CD14-positive monocyte (primary cell): Measurements from ENCODE around the gene ITPK1. TPM values are rescaled to one million over a fixed set of nuclear protein-coding genes. Genes with fewer than 3 reads are reported as not detected.

Experiments used
- DNase-seq, 3 donors: peaks; one replicate each; pipeline ENCODE4 v3.0.0-alpha.2; 2011 to 2022
- H2AFZ ChIP-seq: 2 replicates; pipeline ENCODE4 v1.6.0; 2012; ENCODE audit warnings: mild to moderate bottlenecking, low read depth, low read length, inconsistent platforms; ENCODE audit not compliant: insufficient read depth, poor library complexity, severe bottlenecking
- H3K27ac ChIP-seq, 2 donors: 1 replicate in 1 of 2; 2 replicates in 1 of 2; pipeline ENCODE4 v1.5.1; 2012 to 2013; ENCODE audit warnings: low read length in 2 of 2, control low read depth in 1 of 2, inconsistent platforms in 1 of 2, low read depth in 1 of 2, mild to moderate bottlenecking in 1 of 2
- H3K27me3 ChIP-seq, 2 donors: one replicate each; pipeline versions ENCODE4 v1.6.0 to v1.6.1; 2011 to 2013; ENCODE audit warnings: low read length in 2 of 2; ENCODE audit not compliant: control insufficient read depth in 2 of 2, insufficient read depth in 2 of 2
- H3K36me3 ChIP-seq, 2 donors: replicated peaks in 1 of 2; 1 replicate in 1 of 2; 2 replicates in 1 of 2; pipeline versions ENCODE4 v1.5.1 to v1.6.1; 2012 to 2013; ENCODE audit warnings: low read length in 2 of 2, control low read depth in 1 of 2, inconsistent platforms in 1 of 2, mild to moderate bottlenecking in 1 of 2; ENCODE audit not compliant: insufficient read depth in 2 of 2, control insufficient read depth in 1 of 2
- H3K4me1 ChIP-seq, 2 donors: 1 replicate in 1 of 2; 2 replicates in 1 of 2; pipeline versions ENCODE4 v1.5.1 to v1.6.1; 2012 to 2013; ENCODE audit warnings: low read length in 2 of 2, control low read depth in 1 of 2, inconsistent platforms in 1 of 2, mild to moderate bottlenecking in 1 of 2, moderate library complexity in 1 of 2; ENCODE audit not compliant: insufficient read depth in 2 of 2, control insufficient read depth in 1 of 2
- H3K4me2 ChIP-seq: replicated peaks from 2 replicates; pipeline ENCODE3; 2012; ENCODE audit warnings: low read length, moderate library complexity, mild to moderate bottlenecking; ENCODE audit not compliant: poor library complexity, severe bottlenecking; ENCODE audit errors: extremely low read depth
- H3K4me3 ChIP-seq, 3 experiments: fragments of 200-600 bp in 1 of 3; sonication (generic) in 1 of 3; replicated peaks in 1 of 3; 1 replicate in 2 of 3; 2 replicates in 1 of 3; pipeline ENCODE4 v1.5.1; 2011 to 2013; ENCODE audit warnings: low read length in 3 of 3, mild to moderate bottlenecking in 3 of 3, control low read depth in 2 of 3, low read depth in 2 of 3, inconsistent platforms in 1 of 3, moderate library complexity in 1 of 3
- H3K79me2 ChIP-seq: 2 replicates; pipeline ENCODE4 v1.6.0; 2012; ENCODE audit warnings: mild to moderate bottlenecking, control low read depth, inconsistent platforms, low read length, moderate library complexity; ENCODE audit not compliant: insufficient read depth
- H3K9ac ChIP-seq: 2 replicates; pipeline ENCODE4 v1.6.0; 2017; ENCODE audit warnings: low read length, mild to moderate bottlenecking; ENCODE audit not compliant: insufficient read depth, poor library complexity, severe bottlenecking
- H3K9me3 ChIP-seq, 2 donors: replicated peaks in 1 of 2; 1 replicate in 1 of 2; 2 replicates in 1 of 2; pipeline versions ENCODE4 v1.5.1 to v1.6.1; 2012 to 2013; ENCODE audit warnings: low read length in 2 of 2, control low read depth in 1 of 2; ENCODE audit not compliant: control insufficient read depth in 1 of 2, insufficient read depth in 1 of 2
- H4K20me1 ChIP-seq: 2 replicates; pipeline ENCODE4 v1.6.0; 2012; ENCODE audit warnings: mild to moderate bottlenecking, low read length, control low read depth, moderate library complexity; ENCODE audit not compliant: insufficient read depth
- H3K27ac Mint-ChIP-seq, 7 donors: one replicate each; pipeline ENCODE4 v1.8.0; 2020; ENCODE audit warnings: mild to moderate bottlenecking in 7 of 7, mixed read lengths in 7 of 7, moderate library complexity in 6 of 7, inconsistent platforms in 2 of 7
- H3K27me3 Mint-ChIP-seq, 3 donors: one replicate each; pipeline ENCODE4 v1.8.0; 2021 to 2022; ENCODE audit warnings: low read depth in 3 of 3, mild to moderate bottlenecking in 3 of 3, mixed read lengths in 3 of 3, moderate library complexity in 3 of 3, inconsistent platforms in 1 of 3
- H3K36me3 Mint-ChIP-seq, 2 donors: one replicate each; pipeline ENCODE4 v1.8.0; 2020; ENCODE audit warnings: mixed read lengths in 2 of 2, inconsistent platforms in 1 of 2, mild to moderate bottlenecking in 1 of 2
- H3K4me1 Mint-ChIP-seq: one replicate; pipeline ENCODE4 v1.8.0; 2020; ENCODE audit warnings: mild to moderate bottlenecking, mixed read lengths
- H3K4me3 Mint-ChIP-seq, 2 donors: one replicate each; pipeline ENCODE4 v1.8.0; 2020; ENCODE audit warnings: mild to moderate bottlenecking in 2 of 2, mixed read lengths in 2 of 2, moderate library complexity in 1 of 2
- H3K9me3 Mint-ChIP-seq, 7 donors: one replicate each; pipeline ENCODE4 v1.8.0; 2020 to 2022; ENCODE audit warnings: mixed read lengths in 7 of 7, mild to moderate bottlenecking in 6 of 7, moderate library complexity in 6 of 7, inconsistent platforms in 2 of 7
- CTCF ChIP-seq: fragments of 200-600 bp; IDR thresholded peaks from one replicate; pipeline ENCODE4 v1.8.0; 2022; ENCODE audit warnings: antibody characterized with exemption, mild to moderate bottlenecking
- WGBS: methylation state at CpG from one replicate; pipeline ENCODE4 v1.1.5; 2013; ENCODE audit warnings: missing lambda C conversion rate; ENCODE audit not compliant: insufficient coverage; 5-methylcytosine and 5-hydroxymethylcytosine counted together
- intact Hi-C, 2 donors: fragments of 100-400 bp; cut with micrococcal nuclease; formaldehyde crosslinking; loops; one replicate each; pipeline versions ENCODE4 v1.15.0 to v1.15.1; 2023
- polyA plus RNA-seq, 3 donors: library from polyadenylated mRNA; depleted of rRNA in 1 of 3; unstranded in 2 of 3; stranded (reverse) in 1 of 3; fragments of 300-500 nt in 2 of 3; fragments of >200 nt in 1 of 3; fragmentation: Illumina TruSeq in 2 of 3; gene quantifications; 1 replicate in 2 of 3; 2 replicates in 1 of 3; pipeline ENCODE4 v1.2.3, GENCODE V29; 2012 to 2021

Gene ITPK1
- polyA plus RNA-seq, 3 donors: 57.1 to 144 (median 63.0) TPM

GRCh38 chr14:93033983-93034670 lies 81.6 kb downstream of the ITPK1 start:
- Histone ChIP-seq H3K27me3 (no peaks in the 10 kb centered on the region), H3K4me2 (peak overlapping the region; percentile 60), H3K27ac (peak overlapping the region; percentile 67 to 85), H3K79me2 (peaks cover 86% of the 10 kb centered on the region), H3K4me1 (peaks cover 57 to 58% of the 10 kb centered on the region in 2 donors), H4K20me1 (peaks cover 98% of the 10 kb centered on the region), H3K4me3 (peak overlapping the region in 1 of 3 experiments; percentile 54), H3K9ac (peak overlapping the region; percentile 45), H3K36me3 (peaks cover 0 to 23% of the 10 kb centered on the region in 2 donors), H3K9me3 (no peaks in the 10 kb centered on the region), H2AFZ (no peak overlapping the region)
- intact Hi-C loops: loop anchor here in 1 of 2 donors (5.0 kb wide), 2 partner anchors 38 to 62 kb away; no protein-coding TSS in a partner anchor
- no peak for DNase-seq
- Mint-ChIP-seq H3K36me3 (peaks cover 17 to 26% of the 10 kb centered on the region in 2 donors), H3K9me3 (peaks cover 0 to 2% (median 0%) of the 10 kb centered on the region in 7 donors), H3K4me1 (peaks cover 66% of the 10 kb centered on the region), H3K27me3 (peaks cover 0 to 3% (median 0%) of the 10 kb centered on the region in 3 donors), H3K27ac (peak overlapping the region; percentile 16 to 95 (median 92)), H3K4me3 (no peak overlapping the region)
- TF ChIP-seq CTCF: peak; percentile 52
- WGBS: 17% methylated on average over 2 of the region's 7 CpGs

GRCh38 chr14:93033084-93033982 lies 82.4 kb downstream of the ITPK1 start:
- Histone ChIP-seq H3K27ac (peak overlapping the region; percentile 67 to 85), H2AFZ (no peak overlapping the region), H3K9ac (peak overlapping the region; percentile 45), H3K27me3 (no peaks in the 10 kb centered on the region), H3K4me1 (peaks cover 50 to 51% of the 10 kb centered on the region in 2 donors), H3K9me3 (no peaks in the 10 kb centered on the region), H3K79me2 (peaks cover 86% of the 10 kb centered on the region), H4K20me1 (peaks cover 98% of the 10 kb centered on the region), H3K4me3 (peak overlapping the region in 1 of 3 experiments; percentile 54), H3K4me2 (peak overlapping the region; percentile 60), H3K36me3 (peaks cover 0 to 30% of the 10 kb centered on the region in 2 donors)
- Mint-ChIP-seq H3K9me3 (peaks cover 0 to 2% (median 0%) of the 10 kb centered on the region in 7 donors), H3K4me1 (peaks cover 60% of the 10 kb centered on the region), H3K36me3 (peaks cover 17 to 32% of the 10 kb centered on the region in 2 donors), H3K4me3 (peak overlapping the region; percentile 42 to 70), H3K27me3 (peaks cover 0 to 3% (median 0%) of the 10 kb centered on the region in 3 donors), H3K27ac (peak overlapping the region; percentile 77 to 95 (median 92))
- WGBS: 66% methylated on average over 6 of the region's 6 CpGs
- peak; percentile 26 to 50 (median 41) for DNase-seq
- no peak for TF ChIP-seq CTCF
- intact Hi-C loops: loop anchor here in 1 of 2 donors (5.0 kb wide), 2 partner anchors 39 to 61 kb away; no protein-coding TSS in a partner anchor
